ENCODE data around the gene FKBP4.

Gene FKBP4

DNA sequence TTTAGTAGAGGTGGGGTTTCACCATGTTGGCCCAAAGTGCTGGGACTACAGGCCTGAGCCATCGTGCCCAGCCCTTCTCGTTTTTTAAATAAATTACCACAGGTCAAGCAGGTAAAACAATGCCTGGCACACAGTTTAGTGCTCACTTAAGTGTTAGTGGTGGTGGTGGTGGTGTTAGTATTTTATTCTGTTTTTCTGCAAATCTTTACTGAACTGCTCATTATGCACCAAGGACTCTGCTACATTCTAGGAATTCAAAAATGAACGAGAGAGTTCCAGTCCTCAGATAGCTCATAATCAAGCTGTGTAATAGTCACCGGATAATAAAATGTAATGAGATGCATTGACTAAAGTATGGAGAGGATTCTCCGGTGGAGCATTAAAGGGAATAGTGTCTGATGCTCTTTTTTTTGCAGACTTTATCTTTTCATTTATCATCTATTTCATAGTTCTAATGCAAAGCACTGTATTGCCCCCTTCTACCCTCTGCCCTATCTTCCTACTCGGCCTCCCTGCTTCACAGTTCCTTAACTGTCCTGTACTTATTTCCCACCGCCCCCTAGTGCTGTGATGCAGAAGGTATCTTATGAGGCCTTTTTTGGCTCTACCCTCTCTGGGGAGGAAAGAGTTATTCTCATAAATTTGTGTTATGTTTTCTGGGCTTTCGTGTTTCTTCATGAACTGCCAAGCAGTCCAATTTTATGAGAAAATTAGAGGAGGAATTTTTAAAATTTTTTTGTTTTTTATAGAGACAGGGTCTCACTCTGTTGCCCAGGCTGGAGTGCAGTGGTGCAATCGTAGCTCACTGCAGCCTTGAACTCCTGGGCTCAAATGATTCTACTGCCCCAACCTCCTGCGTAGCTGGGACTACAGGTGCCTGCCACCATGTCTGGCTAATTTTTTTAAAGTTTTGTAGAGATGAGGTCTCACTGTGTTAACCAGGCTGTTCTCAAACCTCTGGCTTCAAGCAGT is 18.7 kb downstream of the FKBP4 start:
- peak in 1 of 2 experiments; percentile 48 for DNase-seq (ENCODE audit: low read depth in 2 of 2)

DNA sequence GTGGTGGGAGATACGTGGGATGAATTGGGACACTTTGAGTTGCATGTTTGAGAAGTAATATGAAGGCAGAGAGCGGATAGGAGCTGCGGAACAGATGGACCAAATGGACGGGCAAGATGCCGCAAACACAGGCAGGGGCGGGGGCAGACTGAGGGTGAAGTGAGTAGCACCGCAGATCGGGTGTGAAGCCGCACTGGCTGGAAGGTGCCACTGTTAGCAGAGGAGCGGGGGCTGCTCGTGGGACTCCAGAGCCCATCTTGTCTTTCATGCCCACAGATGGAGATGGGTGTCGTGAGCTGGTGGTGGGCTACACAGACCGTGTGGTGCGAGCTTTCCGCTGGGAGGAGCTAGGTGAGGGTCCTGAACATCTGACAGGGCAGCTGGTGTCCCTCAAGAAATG is 25.0 kb downstream of the FKBP4 start:
- DNase-seq (ENCODE audit: low read depth in 2 of 2): no peak

DNA sequence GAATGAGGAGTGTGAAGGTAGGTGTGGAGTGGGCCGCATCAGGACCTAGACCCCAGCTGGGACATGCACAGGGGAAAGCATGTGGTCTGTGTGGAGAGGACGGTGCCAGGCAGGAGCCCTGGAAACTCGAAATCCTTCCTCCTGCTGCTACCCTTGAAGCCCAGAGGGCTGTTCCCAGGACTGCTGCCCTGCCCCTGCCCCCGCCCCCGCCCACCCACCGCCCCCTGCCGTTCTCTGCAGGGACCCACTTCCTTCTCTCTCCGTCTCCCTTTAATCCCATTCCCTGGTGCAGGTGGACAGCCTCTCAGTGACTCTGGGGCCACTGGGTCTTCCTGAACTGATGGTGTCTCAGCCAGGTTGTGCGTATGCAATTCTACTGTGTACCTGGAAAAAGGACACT is 25.7 kb downstream of the FKBP4 start:
- no peak for DNase-seq (ENCODE audit: low read depth in 2 of 2)

DNA sequence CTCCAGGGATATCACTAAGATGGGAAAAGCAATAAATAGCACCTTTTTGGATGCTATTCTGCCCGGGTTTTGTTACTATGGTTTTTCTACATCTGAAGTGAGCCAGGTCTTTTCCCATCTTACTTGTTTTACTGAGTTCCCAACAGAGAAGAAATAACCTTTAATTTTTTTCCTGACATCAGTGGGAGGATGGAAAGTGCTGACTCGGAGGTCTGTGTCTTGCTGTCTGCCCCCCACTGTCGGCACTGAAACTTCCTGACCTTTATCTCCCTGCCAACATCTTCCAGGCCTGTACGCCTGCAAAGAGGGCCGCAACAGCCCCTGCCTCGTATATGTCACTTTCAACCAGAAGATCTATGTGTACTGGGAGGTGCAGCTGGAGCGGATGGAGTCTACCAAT is 28.7 kb downstream of the FKBP4 start:
- DNase-seq (ENCODE audit: low read depth in 2 of 2): no peak

DNA sequence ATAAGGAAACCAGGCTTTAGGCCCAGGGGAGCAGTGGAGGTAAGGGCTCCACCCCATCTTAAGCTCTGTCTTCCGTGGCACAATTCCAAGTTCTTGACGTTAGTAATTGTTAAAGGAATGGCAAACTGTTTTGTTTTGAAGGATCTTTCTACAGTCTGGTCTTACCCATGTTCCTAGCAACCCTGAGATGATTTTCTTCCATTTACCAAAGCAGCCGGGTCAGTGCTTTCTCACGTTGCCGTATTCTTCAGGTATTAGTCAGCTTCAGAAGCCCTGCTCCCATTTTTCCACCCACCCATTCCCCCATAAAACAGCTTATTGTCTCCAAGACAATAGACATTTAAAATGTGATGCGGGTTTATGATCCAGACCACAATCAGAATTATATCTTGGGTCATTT is 29.8 kb downstream of the FKBP4 start:
- DNase-seq (ENCODE audit: low read depth in 2 of 2): no peak

DNA sequence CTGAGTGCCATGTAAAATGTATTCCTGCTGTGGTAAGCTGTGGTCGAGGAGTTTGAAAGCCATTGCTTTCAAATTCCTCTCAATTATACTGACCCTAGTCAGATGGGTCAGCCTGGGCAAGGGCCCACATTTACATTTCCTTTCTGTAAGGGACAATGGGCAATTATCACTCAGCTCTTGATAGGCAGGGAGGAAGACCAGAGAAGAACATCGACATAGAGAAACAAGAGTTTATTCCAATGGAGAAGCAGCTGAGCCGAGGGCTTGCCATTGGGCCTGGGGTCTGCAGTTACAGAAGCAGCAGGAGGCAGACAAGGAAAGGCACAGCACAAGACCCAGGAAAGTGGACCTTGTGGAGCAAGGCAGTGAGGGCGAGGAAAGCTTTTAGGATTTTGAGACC is 30.4 kb downstream of the FKBP4 start:
- DNase-seq (ENCODE audit: low read depth in 2 of 2): no peak

DNA sequence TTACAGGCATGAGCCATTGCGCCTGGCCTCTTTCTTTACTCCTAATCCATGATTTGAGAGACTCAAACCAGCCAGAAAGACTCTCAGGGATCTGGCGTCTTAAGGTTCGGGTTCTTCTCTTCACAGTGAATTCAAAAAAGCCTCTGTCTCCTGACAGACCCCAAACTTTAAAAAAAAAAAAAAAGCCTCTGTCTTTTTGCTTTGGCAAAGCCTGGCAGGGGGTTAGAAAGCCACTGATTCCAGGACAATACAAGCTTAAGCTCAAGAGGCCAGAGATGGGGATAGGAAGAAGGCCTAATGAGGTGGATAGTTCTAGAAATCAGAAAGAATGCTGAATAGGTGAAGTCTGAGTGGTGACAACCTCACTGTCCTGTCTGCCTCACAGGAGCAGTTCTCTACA is 31.3 kb downstream of the FKBP4 start:
- no peak for DNase-seq (ENCODE audit: low read depth in 2 of 2)

DNA sequence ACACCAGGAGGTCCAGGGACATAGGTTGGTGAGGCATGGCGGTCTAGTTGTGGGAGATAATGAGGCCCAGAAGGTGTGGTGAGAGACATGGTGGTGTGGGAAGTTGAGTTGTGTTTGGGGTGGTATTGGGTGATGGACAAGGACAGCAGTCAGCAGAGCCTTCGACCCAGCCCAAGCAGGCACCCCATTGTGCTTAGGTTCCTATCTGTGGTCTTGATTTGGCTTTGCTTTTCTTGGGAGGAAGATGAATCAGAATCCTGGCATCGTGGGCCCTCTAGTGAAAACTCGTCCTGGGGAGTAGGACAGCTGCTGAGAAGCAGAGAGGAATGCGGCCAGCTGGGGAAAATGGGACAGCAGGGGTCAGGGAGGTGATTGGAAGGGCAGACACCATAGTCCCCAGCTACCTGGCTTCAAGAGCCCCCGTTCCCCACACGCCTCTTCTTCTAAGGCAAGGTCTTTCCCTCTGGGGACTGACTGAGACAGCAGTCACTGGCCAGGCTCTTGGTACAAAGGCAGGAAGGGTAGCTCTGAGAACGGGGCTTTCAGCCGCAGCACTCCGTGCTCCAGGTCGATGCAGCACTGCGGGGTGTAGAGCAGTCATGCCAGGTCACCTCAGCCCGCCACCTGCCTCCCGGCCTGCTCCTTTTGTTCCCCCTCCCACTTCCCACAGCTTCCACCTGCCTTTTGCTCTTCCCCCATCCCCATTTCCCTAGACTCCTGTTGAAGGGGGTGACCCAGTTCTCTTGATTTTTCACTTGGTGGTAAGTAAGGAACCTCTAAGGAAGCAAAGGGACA is 32.1 kb downstream of the FKBP4 start:
- DNase-seq (ENCODE audit: low read depth in 2 of 2): no peak

DNA sequence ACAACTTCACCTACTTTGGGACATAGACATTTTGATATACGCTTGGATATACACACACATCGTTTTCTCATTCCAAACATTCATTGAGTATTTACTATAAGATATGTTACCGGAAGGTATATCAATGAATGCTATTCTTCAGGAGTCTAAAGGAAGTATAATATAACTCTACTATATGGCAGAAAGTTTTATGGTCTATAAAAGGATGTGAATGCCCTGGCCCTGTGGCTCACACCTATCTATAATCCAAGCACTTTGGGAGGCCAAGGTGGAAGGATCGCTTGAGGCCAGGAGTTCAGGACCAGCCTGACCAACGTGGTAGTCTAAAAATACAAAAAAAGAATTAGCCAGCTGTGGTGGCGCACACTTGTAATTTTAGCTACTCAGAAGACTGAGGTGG is 34.5 kb downstream of the FKBP4 start:
- DNase-seq (ENCODE audit: low read depth in 2 of 2): no peak

DNA sequence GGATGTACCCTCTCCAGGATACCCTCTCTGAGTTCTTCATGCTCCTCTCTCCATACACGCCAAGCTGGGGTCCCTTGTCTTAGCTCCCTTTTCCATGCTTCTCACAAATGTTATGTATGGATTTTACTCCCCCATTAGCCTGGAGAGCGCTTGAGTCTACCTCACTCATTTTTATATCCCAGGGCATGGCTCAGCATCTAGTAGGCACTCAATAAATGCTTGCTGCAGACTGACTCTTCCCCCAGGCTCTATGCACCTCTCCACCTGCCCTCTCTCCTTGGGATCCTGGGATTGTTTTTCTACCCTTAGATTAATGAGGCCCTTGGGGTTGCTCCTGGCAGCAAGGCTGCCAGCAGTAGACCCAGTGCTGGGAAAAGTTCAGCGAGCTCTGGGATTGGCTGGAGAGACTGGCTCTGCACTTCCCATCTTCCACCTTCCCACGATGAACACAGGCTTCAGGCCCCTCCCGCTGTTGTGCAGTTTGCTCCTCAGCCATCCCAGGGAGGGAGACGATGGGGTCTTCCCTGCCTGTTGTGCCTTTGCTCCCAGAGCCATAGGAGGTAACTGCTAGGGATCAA is 37.9 kb downstream of the FKBP4 start:
- no peak for DNase-seq (ENCODE audit: low read depth in 2 of 2)

DNA sequence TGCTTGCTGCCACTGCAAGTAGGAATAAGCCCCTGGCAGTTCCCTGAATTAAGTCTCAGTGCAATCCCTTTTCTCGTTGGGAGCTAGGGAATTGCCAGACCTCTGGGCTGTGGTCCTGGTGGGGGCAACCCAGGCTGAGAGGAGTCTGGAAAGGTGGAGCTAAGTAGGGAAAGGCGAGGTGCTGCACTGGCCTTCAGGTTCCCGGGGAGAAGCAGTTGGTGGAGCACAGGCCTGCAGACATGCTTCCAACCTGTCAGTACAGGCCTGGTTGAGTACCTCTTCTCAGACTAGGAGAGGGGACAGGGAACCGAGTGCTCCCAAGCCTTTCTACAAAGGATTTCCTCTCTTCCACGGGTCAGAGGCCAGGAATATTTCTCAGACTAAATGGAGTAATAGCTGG is 38.6 kb downstream of the FKBP4 start:
- no peak for DNase-seq (ENCODE audit: low read depth in 2 of 2)

DNA sequence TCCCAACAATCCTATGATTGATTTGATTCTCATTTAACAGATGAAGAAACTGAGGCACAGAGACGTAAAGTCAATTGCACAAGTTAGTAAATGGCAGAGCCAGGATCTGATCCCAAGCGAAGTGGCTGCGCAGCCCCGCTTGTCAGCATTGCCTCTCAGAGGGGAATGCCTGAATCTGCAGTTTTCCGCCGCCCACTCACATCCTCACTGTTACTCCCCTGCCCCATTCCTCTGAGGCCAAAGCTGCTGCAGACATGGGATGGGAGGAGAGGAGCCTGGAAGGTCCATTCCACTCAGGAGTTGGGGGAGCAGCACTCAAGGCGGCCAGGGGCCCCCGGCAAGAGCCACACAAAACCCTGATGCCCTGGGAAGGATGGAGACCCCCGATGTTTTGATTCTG is 39.0 kb downstream of the FKBP4 start:
- DNase-seq (ENCODE audit: low read depth in 2 of 2): no peak

DNA sequence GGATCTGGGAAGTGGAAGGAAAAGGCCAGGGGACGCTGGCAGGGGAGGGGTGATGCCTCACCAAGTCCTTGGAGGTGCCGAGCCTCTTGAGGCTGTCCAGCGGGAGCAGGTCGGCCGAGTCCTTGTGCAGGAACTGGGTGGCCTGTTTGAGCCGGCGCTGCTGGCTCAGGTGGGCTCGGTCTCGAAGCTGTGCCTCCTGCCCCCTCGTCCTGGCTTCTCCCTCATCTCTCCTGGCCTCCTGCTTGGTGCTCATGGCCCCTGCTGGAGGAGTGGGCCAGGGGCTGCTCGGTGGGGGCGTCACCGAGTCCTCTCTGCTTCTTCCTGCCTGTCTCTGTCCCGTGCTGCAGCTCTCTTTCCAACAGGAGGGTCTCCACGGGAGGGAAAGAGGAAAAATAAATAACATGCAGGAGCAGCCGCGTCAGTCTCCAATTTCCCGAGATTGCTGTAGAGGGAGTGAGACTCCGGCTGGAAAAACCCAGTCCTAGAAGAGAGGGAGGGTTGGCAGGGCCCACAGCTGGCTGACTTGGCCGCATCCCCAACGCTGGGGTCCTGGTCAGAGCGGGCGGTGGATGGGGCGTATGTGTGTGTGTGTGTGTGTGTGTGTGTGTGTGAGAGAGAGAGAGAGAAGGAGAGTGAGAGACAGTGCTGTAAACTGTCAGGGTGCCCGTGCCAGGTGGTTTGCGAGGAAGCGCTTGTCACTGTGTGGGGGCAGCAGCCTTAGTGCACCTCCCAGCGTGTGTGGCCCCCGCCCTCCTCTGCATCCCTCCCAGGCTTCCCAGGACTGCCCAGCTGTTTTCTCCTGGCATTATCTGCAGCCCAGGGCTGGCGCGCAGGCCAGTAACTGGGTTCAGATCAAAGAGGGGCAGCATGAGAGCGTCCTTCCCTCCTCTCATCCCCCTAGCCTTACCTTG is 40.1 kb downstream of the FKBP4 start, which contains the start of gene NRIP2:
Gene NRIP2, minus strand, starts transcription at position 455 of the 911 bp plus-strand sequence. Its CDS starts 52 bp downstream, at position 403.
- DNase-seq (ENCODE audit: low read depth in 2 of 2): no peak

DNA sequence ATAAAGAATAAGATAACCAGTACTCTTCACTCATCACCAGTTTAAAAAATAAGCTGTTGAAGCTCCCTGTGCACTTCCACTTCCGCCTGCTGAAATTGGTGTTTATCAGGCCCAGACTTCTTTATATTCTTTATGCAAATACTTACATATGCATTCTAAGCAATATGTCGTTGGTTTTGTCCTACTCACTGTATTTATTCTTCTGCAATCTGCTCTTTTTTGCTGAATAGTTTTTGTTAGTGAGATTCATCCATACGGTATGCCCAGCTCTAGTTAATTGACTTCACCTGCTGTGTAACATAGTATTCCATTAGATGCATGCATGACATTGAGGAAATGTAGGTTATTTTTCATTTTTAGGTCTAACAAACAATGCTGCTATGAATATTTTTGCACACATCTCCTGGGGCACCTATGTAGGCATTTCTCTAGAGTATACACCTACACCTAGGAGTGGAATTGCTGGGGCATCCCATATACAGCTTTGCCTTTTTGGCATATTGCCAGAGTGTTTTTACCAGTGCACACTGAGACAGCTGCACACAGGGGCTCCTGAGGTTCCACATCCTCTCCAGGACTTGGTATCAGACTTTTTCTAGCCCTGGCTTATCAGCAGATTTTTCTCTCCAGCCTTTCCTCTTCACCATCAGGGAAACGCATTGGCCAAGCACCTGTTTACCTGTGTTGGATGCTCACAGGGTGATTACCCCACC is 41.1 kb downstream of the FKBP4 start:
- DNase-seq (ENCODE audit: low read depth in 2 of 2): no peak

DNA sequence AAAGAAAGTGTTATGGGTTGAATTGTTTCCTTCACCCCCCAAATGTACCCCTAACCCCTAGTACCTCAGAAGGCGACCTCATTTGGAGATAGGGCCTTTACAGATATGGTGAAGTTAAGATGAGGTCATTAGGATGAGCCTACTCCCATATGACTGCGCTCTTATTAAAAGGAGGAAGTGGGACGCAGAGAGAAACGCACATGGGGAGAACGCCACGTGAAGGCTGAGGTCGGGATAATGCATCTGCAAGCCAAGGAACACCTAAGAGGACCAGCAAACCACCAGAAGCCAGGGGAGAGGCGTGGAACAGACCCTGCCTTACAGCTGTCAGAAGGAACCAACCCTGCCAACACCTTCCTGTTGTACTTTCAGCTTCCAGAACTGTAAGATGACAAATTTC is 41.8 kb downstream of the FKBP4 start:
- DNase-seq (ENCODE audit: low read depth in 2 of 2): no peak

DNA sequence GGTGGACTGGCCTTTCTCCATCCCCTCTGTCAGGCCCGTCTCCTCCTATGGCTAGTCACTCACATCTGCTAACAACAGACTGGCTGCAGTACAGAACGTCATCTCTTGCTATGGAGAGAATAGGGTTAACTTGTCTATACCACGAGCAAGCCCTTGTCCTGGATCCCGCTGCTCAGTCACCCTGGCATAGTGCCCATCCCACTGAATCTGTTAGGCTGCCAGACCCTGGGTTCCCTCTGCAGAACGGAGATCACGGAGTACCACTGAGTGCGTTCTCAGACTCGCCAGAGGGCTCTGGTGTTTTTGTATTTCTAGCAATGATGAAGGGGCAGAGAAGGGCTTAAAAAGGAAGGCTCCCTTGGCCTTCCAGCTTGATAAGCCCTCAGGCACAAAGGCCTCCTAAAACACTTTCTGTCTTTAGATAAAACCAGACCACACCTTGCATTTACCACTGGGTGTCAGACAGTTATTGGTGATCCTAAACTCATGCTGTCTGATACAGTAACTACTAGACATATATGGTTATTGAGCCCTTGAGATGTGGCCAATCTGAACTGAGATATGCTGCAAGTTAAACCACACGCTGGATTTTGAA is 46.4 kb downstream of the FKBP4 start:
- no peak for DNase-seq (ENCODE audit: low read depth in 2 of 2)

DNA sequence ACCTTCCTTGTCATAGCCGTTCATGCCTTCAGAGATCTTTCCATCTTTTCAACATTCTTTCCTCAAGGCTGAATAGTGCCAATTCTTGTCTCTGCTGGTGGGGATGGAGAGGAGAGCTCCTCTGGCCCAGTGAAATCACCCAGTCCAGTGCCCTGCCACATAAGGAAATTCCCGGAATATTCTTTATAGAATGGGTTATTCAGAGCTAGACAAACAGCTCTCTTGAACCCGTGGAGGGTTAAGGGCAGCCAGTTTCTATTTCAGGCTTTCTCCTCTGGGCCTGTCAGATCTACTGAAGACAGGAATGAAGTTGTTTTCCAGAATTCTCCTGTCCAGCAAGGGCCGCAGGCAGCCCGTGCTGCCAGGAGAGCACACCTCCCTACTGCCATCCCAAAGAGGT is 48.2 kb downstream of the FKBP4 start:
- DNase-seq (ENCODE audit: low read depth in 2 of 2): no peak

DNA sequence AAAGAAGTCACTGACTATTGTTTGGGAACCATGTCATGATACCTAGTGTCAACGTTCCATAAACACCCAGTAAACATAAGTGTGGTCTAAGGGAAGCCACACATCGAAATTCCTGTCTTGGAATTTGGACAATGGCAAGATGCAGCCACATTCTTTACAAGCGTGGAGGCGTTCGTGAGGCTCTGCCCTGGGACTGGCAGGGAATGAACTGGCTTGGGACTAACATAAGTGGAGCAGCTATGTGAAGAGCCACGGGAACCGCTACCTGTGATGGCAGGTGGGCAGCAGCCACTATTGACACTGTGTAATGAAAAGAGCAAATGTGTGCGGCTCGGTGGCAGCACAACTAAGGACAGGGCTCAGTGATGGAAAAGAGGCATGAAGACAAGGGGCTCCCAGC is 50.0 kb downstream of the FKBP4 start:
- no peak for DNase-seq (ENCODE audit: low read depth in 2 of 2)

DNA sequence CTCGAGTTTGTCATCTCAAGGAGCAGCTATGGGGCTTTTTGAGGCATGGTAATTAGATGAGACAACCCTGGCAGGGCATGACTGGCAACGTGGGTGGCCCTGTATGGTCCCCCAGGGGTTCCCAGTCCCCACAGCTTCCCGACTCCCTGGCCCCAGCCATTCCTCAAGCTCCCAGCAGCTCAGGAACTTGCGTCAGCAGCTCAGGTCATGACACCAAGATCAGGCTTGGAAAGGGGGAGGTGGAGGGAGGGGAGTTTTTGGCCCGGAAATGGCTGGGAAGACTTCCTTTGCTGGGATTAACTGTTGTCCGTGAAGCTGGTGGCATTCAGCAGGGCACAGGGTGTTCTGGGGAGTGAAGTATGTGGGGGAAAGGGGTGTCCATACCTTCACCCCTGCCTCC is 50.5 kb downstream of the FKBP4 start:
- no peak for DNase-seq (ENCODE audit: low read depth in 2 of 2)

DNA sequence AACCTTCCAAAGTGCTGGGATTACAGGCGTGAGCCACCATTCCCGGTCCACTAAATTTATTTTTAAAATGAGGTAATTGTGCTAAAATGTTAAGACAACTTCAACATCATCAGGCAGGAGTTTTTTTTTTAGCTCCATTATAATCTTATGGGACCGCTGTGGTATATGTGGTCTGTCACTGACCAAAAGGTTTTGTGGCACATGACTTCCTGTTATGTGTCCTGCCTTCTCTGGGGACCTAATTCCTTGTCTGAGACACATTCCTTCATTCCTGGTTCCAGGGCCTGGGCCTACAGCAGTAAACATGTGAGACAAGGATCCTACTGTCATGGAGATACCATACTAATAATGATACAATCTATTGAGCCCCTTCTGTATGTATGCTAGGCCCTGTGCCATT is 57.2 kb downstream of the FKBP4 start:
- no peak for DNase-seq (ENCODE audit: low read depth in 2 of 2)

All from stimulated activated CD4-positive, alpha-beta T cell treated with anti-CD3 and anti-CD28 coated beads, Interleukin-12 subunit alpha, Interleukin-12 subunit beta, amount 100 ng/mL, for 24 hours (primary cell).